IPS DF 6.9 (cell line): ENCODE data around the gene SHISA9.
A peak's percentile ranks its signal among the peaks of the same experiment; 100 is the strongest.
"Not testable (repeated sequence)": the region's sequence is repeated elsewhere in the genome, so short reads cannot be mapped to it uniquely, and the experiment has no call there.

Experiments used
- DNase-seq: peaks from one replicate; pipeline ENCODE4 v3.0.0-alpha.2; 2013; ENCODE audit warnings: low read depth, low spot score
- H3K27ac ChIP-seq: one replicate; pipeline ENCODE4 v1.5.1; 2013; ENCODE audit warnings: low read length, control low read depth
- H3K27me3 ChIP-seq: 2 replicates; pipeline ENCODE4 v1.6.1; 2013; ENCODE audit warnings: mild to moderate bottlenecking, low read length; ENCODE audit not compliant: control insufficient read depth, insufficient read depth
- H3K36me3 ChIP-seq: 2 replicates; pipeline ENCODE4 v1.6.1; 2013; ENCODE audit warnings: low read length; ENCODE audit not compliant: control insufficient read depth, insufficient read depth
- H3K4me1 ChIP-seq: 2 replicates; pipeline ENCODE4 v1.6.1; 2013; ENCODE audit warnings: low read length; ENCODE audit not compliant: control insufficient read depth, insufficient read depth
- H3K4me3 ChIP-seq: 2 replicates; pipeline ENCODE4 v1.5.1; 2013; ENCODE audit warnings: mild to moderate bottlenecking, low read length
- H3K9me3 ChIP-seq: 2 replicates; pipeline ENCODE4 v1.6.1; 2013; ENCODE audit warnings: low read length, inconsistent platforms; ENCODE audit not compliant: control insufficient read depth, insufficient read depth
- WGBS: extraction: QIAGEN DNeasy Blood & Tissue Kit; methylation state at CpG from one replicate; pipeline ENCODE4 v1.1.7; 2013; ENCODE audit warnings: mixed read lengths, missing lambda C conversion rate; ENCODE audit not compliant: insufficient read length, insufficient coverage; 5-methylcytosine and 5-hydroxymethylcytosine counted together

The SHISA9 gene

GRCh38 chr16:12901597-12902461 is at the start of gene SHISA9:
TSS of gene SHISA9 (plus strand) at chr16:12901598.
- Histone ChIP-seq H3K4me3 (peak within 1 kb of the TSS; percentile 85), H3K9me3 (no peaks in the 10 kb centered on the region), H3K27ac (no peak within 1 kb of the TSS), H3K4me1 (no peaks in the 10 kb centered on the region; the same call in 1 of the 2 replicates), H3K36me3 (no peaks in the 10 kb centered on the region), H3K27me3 (no peaks in the 10 kb centered on the region)
- no CpG with 5 or more reads among the region's 110 CpGs for WGBS
- no peak for DNase-seq

- no peak overlapping the region for H3K4me3 ChIP-seq
- no peaks in the 10 kb centered on the region for H3K4me1 ChIP-seq
- no peak for DNase-seq
- H3K9me3 ChIP-seq: no peaks in the 10 kb centered on the region
- no peaks in the 10 kb centered on the region for H3K27me3 ChIP-seq
- WGBS: no CpG with 5 or more reads among the region's 3 CpGs
- no peaks in the 10 kb centered on the region for H3K36me3 ChIP-seq
- no peak overlapping the region for H3K27ac ChIP-seq
These were observed 47.4 kb upstream of the SHISA9 start for GRCh38 chr16:12853972-12854371.

GRCh38 chr16:12857435-12857834 is 44.0 kb upstream of the SHISA9 start:
- not testable (repeated sequence) for H3K4me1 ChIP-seq, H3K27ac ChIP-seq, DNase-seq, H3K4me3 ChIP-seq, H3K9me3 ChIP-seq, H3K36me3 ChIP-seq, H3K27me3 ChIP-seq
- WGBS: no CpG with 5 or more reads among the region's 2 CpGs

- H3K4me3 ChIP-seq: no peak overlapping the region
- H3K36me3 ChIP-seq: no peaks in the 10 kb centered on the region
- no peaks in the 10 kb centered on the region for H3K9me3 ChIP-seq
- no peak overlapping the region for H3K27ac ChIP-seq
- no peaks in the 10 kb centered on the region for H3K27me3 ChIP-seq
- DNase-seq: no peak
- no CpG with 5 or more reads among the region's 22 CpGs for WGBS
- H3K4me1 ChIP-seq: no peaks in the 10 kb centered on the region
These were observed 39.1 kb upstream of the SHISA9 start for GRCh38 chr16:12862327-12862726.

- Histone ChIP-seq H3K9me3 (no peaks in the 10 kb centered on the region), H3K4me3 (no peak overlapping the region), H3K4me1 (no peaks in the 10 kb centered on the region), H3K27ac (no peak overlapping the region), H3K36me3 (no peaks in the 10 kb centered on the region), H3K27me3 (no peaks in the 10 kb centered on the region)
- no CpG with 5 or more reads among the region's 5 CpGs for WGBS
- DNase-seq: no peak
These were observed 38.5 kb upstream of the SHISA9 start for GRCh38 chr16:12862941-12863340.

- no peaks in the 10 kb centered on the region for H3K4me1 ChIP-seq
- H3K27ac ChIP-seq: no peak overlapping the region
- H3K27me3 ChIP-seq: no peaks in the 10 kb centered on the region
- DNase-seq: no peak
- no CpG with 5 or more reads among the region's 3 CpGs for WGBS
- no peaks in the 10 kb centered on the region for H3K36me3 ChIP-seq
- H3K9me3 ChIP-seq: no peaks in the 10 kb centered on the region
- no peak overlapping the region for H3K4me3 ChIP-seq
These were observed 34.3 kb upstream of the SHISA9 start for GRCh38 chr16:12866981-12867551.

- no peak overlapping the region for H3K4me3 ChIP-seq
- no CpG with 5 or more reads among the region's 3 CpGs for WGBS
- H3K4me1 ChIP-seq: no peaks in the 10 kb centered on the region
- no peak for DNase-seq
- H3K27ac ChIP-seq: no peak overlapping the region
- no peaks in the 10 kb centered on the region for H3K36me3 ChIP-seq
- H3K27me3 ChIP-seq: no peaks in the 10 kb centered on the region
- H3K9me3 ChIP-seq: no peaks in the 10 kb centered on the region
These were observed 33.2 kb upstream of the SHISA9 start for GRCh38 chr16:12868169-12868568.

GRCh38 chr16:12868788-12869187 is 32.6 kb upstream of the SHISA9 start:
- Histone ChIP-seq H3K27me3 (no peaks in the 10 kb centered on the region), H3K36me3 (no peaks in the 10 kb centered on the region), H3K9me3 (no peaks in the 10 kb centered on the region), H3K4me3 (no peak overlapping the region), H3K4me1 (no peaks in the 10 kb centered on the region), H3K27ac (no peak overlapping the region)
- no peak for DNase-seq
- no CpG with 5 or more reads among the region's 8 CpGs for WGBS

GRCh38 chr16:12869698-12870427 is 31.5 kb upstream of the SHISA9 start:
- no peak overlapping the region for H3K27ac ChIP-seq
- no CpG with 5 or more reads among the region's 5 CpGs for WGBS
- no peaks in the 10 kb centered on the region for H3K9me3 ChIP-seq
- no peak overlapping the region for H3K4me3 ChIP-seq
- DNase-seq: no peak
- no peaks in the 10 kb centered on the region for H3K4me1 ChIP-seq
- no peaks in the 10 kb centered on the region for H3K36me3 ChIP-seq
- H3K27me3 ChIP-seq: no peaks in the 10 kb centered on the region

- no peak for DNase-seq
- Histone ChIP-seq H3K4me1 (no peaks in the 10 kb centered on the region), H3K27ac (no peak overlapping the region), H3K27me3 (no peaks in the 10 kb centered on the region), H3K36me3 (no peaks in the 10 kb centered on the region), H3K4me3 (no peak overlapping the region), H3K9me3 (no peaks in the 10 kb centered on the region)
- no CpG with 5 or more reads among the region's 1 CpG for WGBS
These were observed 29.6 kb upstream of the SHISA9 start for GRCh38 chr16:12871784-12872183.
